ENCODE measurements around the gene MRPL41. TPM values are rescaled to one million over a fixed set of nuclear protein-coding genes. Genes with fewer than 3 reads are reported as not detected.

Gene MRPL41
- total and polyA plus RNA-seq, 11 donors = 118 to 847 (median 196) TPM

DNA sequence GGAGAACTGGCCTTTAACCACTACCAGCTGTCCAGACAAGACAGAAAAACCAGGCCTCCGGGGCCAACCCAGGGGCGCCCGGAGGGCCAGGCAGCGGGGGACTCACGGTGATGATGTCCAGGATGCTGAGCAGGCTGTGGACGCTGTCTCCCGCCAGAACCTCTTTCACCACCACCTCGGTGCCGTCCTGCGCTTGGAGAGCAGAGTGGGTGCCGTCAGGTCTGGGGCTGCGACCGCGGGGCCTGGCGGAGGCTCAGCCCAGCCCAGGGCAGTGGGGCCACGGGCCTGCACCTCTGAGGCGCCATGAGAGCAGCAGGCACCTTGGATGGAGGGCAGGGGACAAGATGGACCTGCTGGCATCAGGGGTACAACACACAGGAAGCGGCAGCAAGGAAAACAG lies 11.1 kb upstream of the MRPL41 start:
- intact Hi-C loops (cut with DNase I) = no loop called here
- Histone ChIP-seq H3K4me1 (peaks cover 0 to 8% (median 0%) of the 10 kb centered on the region in 12 donors), H3K27ac (no peak overlapping the region), H3K4me3 (no peak overlapping the region), H3K36me3 (peaks cover 0 to 36% (median 19%) of the 10 kb centered on the region in 9 donors), H3K9me3 (no peaks in the 10 kb centered on the region), H3K27me3 (no peaks in the 10 kb centered on the region)
- TF ChIP-seq, protein P1, sequence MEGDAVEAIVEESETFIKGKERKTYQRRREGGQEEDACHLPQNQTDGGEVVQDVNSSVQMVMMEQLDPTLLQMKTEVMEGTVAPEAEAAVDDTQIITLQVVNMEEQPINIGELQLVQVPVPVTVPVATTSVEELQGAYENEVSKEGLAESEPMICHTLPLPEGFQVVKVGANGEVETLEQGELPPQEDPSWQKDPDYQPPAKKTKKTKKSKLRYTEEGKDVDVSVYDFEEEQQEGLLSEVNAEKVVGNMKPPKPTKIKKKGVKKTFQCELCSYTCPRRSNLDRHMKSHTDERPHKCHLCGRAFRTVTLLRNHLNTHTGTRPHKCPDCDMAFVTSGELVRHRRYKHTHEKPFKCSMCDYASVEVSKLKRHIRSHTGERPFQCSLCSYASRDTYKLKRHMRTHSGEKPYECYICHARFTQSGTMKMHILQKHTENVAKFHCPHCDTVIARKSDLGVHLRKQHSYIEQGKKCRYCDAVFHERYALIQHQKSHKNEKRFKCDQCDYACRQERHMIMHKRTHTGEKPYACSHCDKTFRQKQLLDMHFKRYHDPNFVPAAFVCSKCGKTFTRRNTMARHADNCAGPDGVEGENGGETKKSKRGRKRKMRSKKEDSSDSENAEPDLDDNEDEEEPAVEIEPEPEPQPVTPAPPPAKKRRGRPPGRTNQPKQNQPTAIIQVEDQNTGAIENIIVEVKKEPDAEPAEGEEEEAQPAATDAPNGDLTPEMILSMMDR (IDR thresholded peaks at IDR 0.05) = no peak
- TF ChIP-seq POLR2A (IDR thresholded peaks at IDR 0.05) = no peak
- ATAC-seq (no peak), DNase-seq (no peak)
- WGBS, 4 donors = 84 to 92% (median 88%) methylated on average over 18 of the region's 18 CpGs

DNA sequence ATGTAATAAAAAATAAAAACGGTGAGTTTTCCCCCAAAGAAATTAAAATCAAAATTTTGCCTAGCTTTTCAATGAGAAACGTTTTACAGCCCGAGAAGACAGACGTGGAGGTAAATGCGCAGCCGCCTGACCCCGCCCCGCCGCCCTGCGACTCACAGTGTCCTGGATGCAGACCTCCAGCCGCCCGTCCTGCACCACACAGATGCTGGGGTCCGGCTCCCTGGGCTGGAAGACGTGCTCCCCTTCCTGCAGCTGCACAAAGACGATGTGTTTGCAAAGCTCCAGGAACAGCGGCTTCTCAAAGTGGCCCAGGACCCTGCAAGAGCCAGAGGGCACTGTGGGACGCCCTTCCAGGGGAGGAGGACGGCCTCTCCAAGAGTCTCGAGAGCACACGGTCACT lies 9.2 kb upstream of the MRPL41 start:
- Histone ChIP-seq H3K4me1 (peaks cover 0 to 9% (median 0%) of the 10 kb centered on the region in 12 donors), H3K4me3 (no peak overlapping the region), H3K27ac (no peak overlapping the region), H3K27me3 (no peaks in the 10 kb centered on the region), H3K9me3 (peaks cover 0 to 6% (median 0%) of the 10 kb centered on the region in 12 donors), H3K36me3 (peaks cover 0 to 36% (median 19%) of the 10 kb centered on the region in 9 donors)
- TF ChIP-seq POLR2A (IDR thresholded peaks at IDR 0.05) = no peak
- TF ChIP-seq, protein P1 (IDR thresholded peaks at IDR 0.05) = no peak
- ATAC-seq (no peak), DNase-seq (peak in 1 of 5 donors; percentile 30)
- 90 to 93% (median 93%) methylated on average over 19 to 20 of the region's 20 CpGs for WGBS, 4 donors
- intact Hi-C loops (cut with DNase I) = no loop called here

DNA sequence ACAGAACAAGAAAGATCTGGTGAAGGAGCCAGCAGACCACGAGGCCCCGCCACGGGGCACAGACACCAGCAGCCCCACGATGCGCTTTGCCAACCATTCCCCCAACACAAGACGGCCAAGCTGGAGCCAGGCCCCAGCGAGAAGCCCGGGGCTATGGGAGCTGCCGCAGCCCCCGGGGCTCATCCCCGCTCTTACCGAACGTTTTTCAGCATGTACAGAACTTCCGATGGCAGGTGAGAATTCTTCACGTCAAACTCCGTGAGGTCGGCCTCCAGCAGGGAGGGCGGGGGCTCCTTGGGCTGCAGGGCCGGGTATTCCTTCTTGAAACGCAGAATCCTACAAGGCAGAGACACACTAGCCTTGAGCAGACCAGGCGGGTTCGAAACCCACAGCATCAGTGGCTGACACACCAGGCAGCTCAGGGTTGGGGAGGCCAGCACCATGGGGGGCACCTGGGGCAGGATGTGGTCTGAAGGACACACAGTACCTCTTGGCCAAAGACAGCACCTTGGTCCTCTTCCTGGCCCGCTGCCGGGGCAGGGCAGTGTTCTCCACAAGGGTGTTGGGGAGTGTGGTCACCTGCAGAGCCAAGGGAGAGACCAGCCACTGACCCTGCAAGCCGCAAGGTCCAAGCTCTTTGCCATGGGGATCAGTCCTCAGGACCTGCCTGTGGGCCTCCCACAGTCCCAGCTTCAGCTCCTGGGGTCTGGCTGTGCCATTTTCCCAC lies 8.3 kb upstream of the MRPL41 start:
- Histone ChIP-seq H3K4me1 (peaks cover 0 to 9% (median 0%) of the 10 kb centered on the region in 12 donors), H3K27ac (no peak overlapping the region), H3K4me3 (no peak overlapping the region), H3K27me3 (no peaks in the 10 kb centered on the region), H3K9me3 (peaks cover 0 to 6% (median 0%) of the 10 kb centered on the region in 12 donors), H3K36me3 (peaks cover 0 to 35% (median 18%) of the 10 kb centered on the region in 9 donors)
- TF ChIP-seq, protein P1 (IDR thresholded peaks at IDR 0.05) = no peak
- no peak for TF ChIP-seq POLR2A (IDR thresholded peaks at IDR 0.05)
- ATAC-seq (no peak), DNase-seq (peak in 1 of 5 donors; percentile 48)
- WGBS, 4 donors = 93 to 97% (median 95%) methylated on average over 23 to 25 of the region's 25 CpGs
- intact Hi-C loops (cut with DNase I) = no loop called here

DNA sequence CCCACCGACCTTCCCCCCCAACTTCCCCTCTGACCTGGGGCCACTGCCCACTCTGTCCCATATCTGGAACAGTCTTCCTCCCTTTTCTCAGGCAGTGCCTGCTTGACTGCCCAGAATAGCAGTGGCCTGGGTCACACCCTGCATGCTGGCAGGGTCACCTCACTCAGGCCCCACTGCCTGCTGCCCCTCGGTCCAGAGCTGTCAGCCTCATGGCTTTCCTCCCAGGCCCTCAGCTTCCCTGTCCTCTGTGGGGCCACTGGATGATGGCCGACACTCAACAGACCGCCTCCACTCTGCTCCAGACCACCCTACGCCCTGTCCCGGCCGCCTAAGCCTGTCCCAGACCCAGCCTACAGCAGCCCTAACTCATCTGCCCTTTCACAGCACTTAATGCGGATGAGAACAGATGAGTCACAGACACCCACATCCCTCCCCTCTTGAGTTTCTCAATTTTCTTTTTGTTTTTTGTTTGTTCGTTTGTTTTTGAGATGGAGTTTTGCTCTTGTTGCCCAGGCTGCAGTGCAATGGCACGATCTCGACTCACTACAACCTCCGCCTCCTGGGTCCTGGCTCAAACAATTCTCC lies 7.4 kb upstream of the MRPL41 start:
- H3K36me3 ChIP-seq = peaks cover 0 to 35% (median 17%) of the 10 kb centered on the region in 9 donors
- H3K9me3 ChIP-seq = peaks cover 0 to 6% (median 0%) of the 10 kb centered on the region in 12 donors
- H3K27ac ChIP-seq = no peak overlapping the region
- intact Hi-C loops (cut with DNase I) = no loop called here
- WGBS, 4 donors = 82 to 89% (median 87%) methylated on average over 12 of the region's 12 CpGs
- no peaks in the 10 kb centered on the region for H3K27me3 ChIP-seq
- peak in 3 of 4 donors; percentile 5 to 29 (median 10) for ATAC-seq
- TF ChIP-seq, protein P1 (IDR thresholded peaks at IDR 0.05) = no peak
- peaks cover 0 to 17% (median 3%) of the 10 kb centered on the region in 12 donors for H3K4me1 ChIP-seq
- DNase-seq = peak in 1 of 5 donors; percentile 47
- no peak overlapping the region for H3K4me3 ChIP-seq
